Hepatocyte (in vitro differentiated cells): ENCODE measurements around the gene LARP1B. TPM values are rescaled to one million over a fixed set of nuclear protein-coding genes. Genes with fewer than 3 reads are reported as not detected.

ENCODE experiments used
- DNase-seq: peaks from one replicate; pipeline ENCODE4 v3.0.0-alpha.2; 2016; ENCODE audit warnings: low spot score
- H2AFZ ChIP-seq: fragments of 200-600 bp; sonication (generic); 2 replicates; pipeline ENCODE4 v1.6.0; 2016; ENCODE audit warnings: antibody characterized with exemption, mild to moderate bottlenecking
- H3K27ac ChIP-seq: fragments of 200-600 bp; sonication (generic); 2 replicates; pipeline ENCODE4 v1.5.1; 2016; ENCODE audit warnings: mild to moderate bottlenecking
- H3K27me3 ChIP-seq: fragments of 200-600 bp; sonication (generic); 2 replicates; pipeline ENCODE4 v1.6.1; 2016
- H3K36me3 ChIP-seq: fragments of 200-600 bp; sonication (generic); replicated peaks from 2 replicates; pipeline ENCODE4 v1.5.1; 2016; ENCODE audit warnings: low read depth; ENCODE audit not compliant: insufficient read depth
- H3K4me1 ChIP-seq: fragments of 200-600 bp; sonication (generic); 2 replicates; pipeline ENCODE4 v1.5.1; 2016; ENCODE audit warnings: mild to moderate bottlenecking, moderate library complexity; ENCODE audit not compliant: insufficient read depth
- H3K4me2 ChIP-seq: fragments of 200-600 bp; sonication (generic); 2 replicates; pipeline ENCODE4 v1.6.0; 2016
- H3K4me3 ChIP-seq: fragments of 200-600 bp; sonication (generic); 2 replicates; pipeline ENCODE4 v1.5.1; 2016; ENCODE audit warnings: mild to moderate bottlenecking
- H3K79me2 ChIP-seq: fragments of 200-600 bp; sonication (generic); 2 replicates; pipeline ENCODE4 v1.6.0; 2017; ENCODE audit warnings: mild to moderate bottlenecking
- H3K9me2 ChIP-seq: fragments of 200-600 bp; sonication (generic); replicated peaks from 2 replicates; pipeline ENCODE4 v1.6.0; 2017; ENCODE audit warnings: mild to moderate bottlenecking; ENCODE audit not compliant: insufficient read depth
- H3K9me3 ChIP-seq: fragments of 200-600 bp; sonication (generic); 2 replicates; pipeline ENCODE4 v1.5.1; 2016; ENCODE audit warnings: low read depth, mild to moderate bottlenecking
- H4K20me1 ChIP-seq: fragments of 200-600 bp; sonication (generic); 2 replicates; pipeline ENCODE4 v1.6.0; 2016; ENCODE audit warnings: mild to moderate bottlenecking; ENCODE audit not compliant: insufficient read depth, poor library complexity, severe bottlenecking
- EZH2 ChIP-seq: fragments of 200-600 bp; sonication (generic); IDR thresholded peaks from 2 replicates; pipeline ENCODE4 v1.6.1; 2016; ENCODE audit warnings: antibody characterized with exemption, mild to moderate bottlenecking, borderline replicate concordance
- EZH2phosphoT487 ChIP-seq: fragments of 200-600 bp; sonication (generic); IDR thresholded peaks from one replicate; pipeline ENCODE4 v1.6.1; 2018; ENCODE audit warnings: antibody characterized with exemption, mild to moderate bottlenecking, low read depth, moderate library complexity; ENCODE audit not compliant: unreplicated experiment, severe bottlenecking
- WGBS: methylation state at CpG from one replicate; pipeline ENCODE4 v1.1.6; 2016; ENCODE audit warnings: low lambda C conversion rate; ENCODE audit errors: missing lambda C conversion rate; 5-methylcytosine and 5-hydroxymethylcytosine counted together
- polyA plus RNA-seq: library from polyadenylated mRNA; unstranded; fragments of >200 nt; fragmentation: Nextera tagmentation; extraction: Ambion mirVana; gene quantifications from 2 replicates; pipeline ENCODE4 v1.2.1, GENCODE V29; 2016
- total RNA-seq: library from RNA; depleted of rRNA; stranded (reverse); fragments of >200 nt; gene quantifications from 2 replicates; pipeline ENCODE4 v1.2.3, GENCODE V29; 2014
- TF ChIP-seq, protein P1 (sequence below): fragments of 200-600 bp; sonication (generic); IDR thresholded peaks from 2 replicates; pipeline ENCODE4 v1.5.1; 2016; ENCODE audit warnings: antibody characterized with exemption, mild to moderate bottlenecking; ENCODE audit not compliant: poor library complexity

The LARP1B gene
- total and polyA plus RNA-seq, 2 experiments from 2014 or later: 12.4 to 30.7 TPM

- Histone ChIP-seq H3K9me2 (no peaks in the 10 kb centered on the region), H3K79me2 (no peaks in the 10 kb centered on the region), H3K4me3 (no peak overlapping the region), H2AFZ (no peak overlapping the region), H3K36me3 (no peaks in the 10 kb centered on the region), H3K27me3 (no peaks in the 10 kb centered on the region), H4K20me1 (no peaks in the 10 kb centered on the region), H3K4me1 (no peaks in the 10 kb centered on the region), H3K9me3 (no peaks in the 10 kb centered on the region), H3K4me2 (no peak overlapping the region), H3K27ac (no peak overlapping the region)
- DNase-seq: no peak
- 84% methylated on average over 2 of the region's 2 CpGs for WGBS
- TF ChIP-seq EZH2phosphoT487 (no peak), EZH2 (no peak)
- TF ChIP-seq, protein P1, sequence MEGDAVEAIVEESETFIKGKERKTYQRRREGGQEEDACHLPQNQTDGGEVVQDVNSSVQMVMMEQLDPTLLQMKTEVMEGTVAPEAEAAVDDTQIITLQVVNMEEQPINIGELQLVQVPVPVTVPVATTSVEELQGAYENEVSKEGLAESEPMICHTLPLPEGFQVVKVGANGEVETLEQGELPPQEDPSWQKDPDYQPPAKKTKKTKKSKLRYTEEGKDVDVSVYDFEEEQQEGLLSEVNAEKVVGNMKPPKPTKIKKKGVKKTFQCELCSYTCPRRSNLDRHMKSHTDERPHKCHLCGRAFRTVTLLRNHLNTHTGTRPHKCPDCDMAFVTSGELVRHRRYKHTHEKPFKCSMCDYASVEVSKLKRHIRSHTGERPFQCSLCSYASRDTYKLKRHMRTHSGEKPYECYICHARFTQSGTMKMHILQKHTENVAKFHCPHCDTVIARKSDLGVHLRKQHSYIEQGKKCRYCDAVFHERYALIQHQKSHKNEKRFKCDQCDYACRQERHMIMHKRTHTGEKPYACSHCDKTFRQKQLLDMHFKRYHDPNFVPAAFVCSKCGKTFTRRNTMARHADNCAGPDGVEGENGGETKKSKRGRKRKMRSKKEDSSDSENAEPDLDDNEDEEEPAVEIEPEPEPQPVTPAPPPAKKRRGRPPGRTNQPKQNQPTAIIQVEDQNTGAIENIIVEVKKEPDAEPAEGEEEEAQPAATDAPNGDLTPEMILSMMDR: no peak
These were observed 105.9 kb downstream of the LARP1B start for GRCh38 chr4:128166982-128167381.

DNA sequence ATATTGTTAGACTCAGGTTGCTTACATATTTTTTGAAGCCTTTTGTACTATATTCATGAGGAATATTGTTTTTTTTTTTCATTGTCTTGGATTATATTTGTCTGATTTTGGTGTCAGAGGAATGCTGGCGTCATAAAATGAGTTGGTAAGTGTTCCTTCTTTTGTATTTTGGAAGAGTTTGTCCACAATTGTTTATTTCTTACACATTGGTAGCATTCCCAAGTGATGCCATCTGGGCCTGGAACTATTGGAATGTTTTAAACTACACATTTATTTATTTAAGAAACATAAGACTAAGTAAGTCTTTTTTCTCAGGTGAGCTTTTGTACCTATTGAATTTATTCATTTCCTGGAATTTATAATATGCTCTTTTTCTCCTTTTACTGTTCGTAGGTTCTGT lies 107.6 kb downstream of the LARP1B start:
- Histone ChIP-seq H3K4me3 (no peak overlapping the region), H3K9me3 (no peaks in the 10 kb centered on the region), H3K27ac (no peak overlapping the region), H3K36me3 (no peaks in the 10 kb centered on the region), H3K27me3 (no peaks in the 10 kb centered on the region), H2AFZ (no peak overlapping the region), H3K9me2 (no peaks in the 10 kb centered on the region), H4K20me1 (no peaks in the 10 kb centered on the region), H3K4me2 (no peak overlapping the region), H3K4me1 (no peaks in the 10 kb centered on the region), H3K79me2 (no peaks in the 10 kb centered on the region)
- TF ChIP-seq, protein P1: no peak
- TF ChIP-seq EZH2: no peak
- TF ChIP-seq EZH2phosphoT487: no peak
- WGBS: 93% methylated on average over 2 of the region's 2 CpGs
- DNase-seq: no peak

GRCh38 chr4:128169245-128169644 lies 108.1 kb downstream of the LARP1B start:
- no peak overlapping the region for H2AFZ ChIP-seq
- H3K4me1 ChIP-seq: no peaks in the 10 kb centered on the region
- no peak overlapping the region for H3K4me3 ChIP-seq
- no peaks in the 10 kb centered on the region for H4K20me1 ChIP-seq
- no peaks in the 10 kb centered on the region for H3K27me3 ChIP-seq
- H3K4me2 ChIP-seq: no peak overlapping the region
- no peak overlapping the region for H3K27ac ChIP-seq
- TF ChIP-seq, protein P1: no peak
- TF ChIP-seq EZH2phosphoT487 (no peak), EZH2 (no peak)
- DNase-seq: no peak
- no peaks in the 10 kb centered on the region for H3K79me2 ChIP-seq
- no peaks in the 10 kb centered on the region for H3K9me2 ChIP-seq
- H3K36me3 ChIP-seq: no peaks in the 10 kb centered on the region
- H3K9me3 ChIP-seq: no peaks in the 10 kb centered on the region

DNA sequence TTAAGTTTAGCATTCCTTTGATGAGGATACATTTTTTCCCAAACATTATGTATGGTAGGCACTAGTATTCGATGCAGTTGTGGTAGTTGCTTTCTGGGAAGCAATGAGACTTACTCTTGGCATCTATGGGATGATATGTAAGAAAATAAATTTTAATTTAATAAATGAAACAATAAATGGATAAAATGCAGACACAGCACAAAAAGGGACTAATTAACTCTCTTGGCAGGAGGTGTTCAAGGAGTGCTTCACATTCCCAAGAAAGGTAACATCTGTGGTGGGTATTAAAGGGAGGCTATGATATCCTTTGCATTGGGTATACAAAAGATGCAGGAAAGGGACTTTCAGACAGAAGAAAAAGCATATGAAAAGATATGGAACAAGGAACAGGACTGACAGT lies 115.5 kb downstream of the LARP1B start:
- Histone ChIP-seq H4K20me1 (no peaks in the 10 kb centered on the region), H3K4me1 (no peaks in the 10 kb centered on the region), H3K4me3 (no peak overlapping the region), H3K4me2 (no peak overlapping the region), H3K9me2 (no peaks in the 10 kb centered on the region), H3K9me3 (no peaks in the 10 kb centered on the region), H2AFZ (no peak overlapping the region), H3K27me3 (no peaks in the 10 kb centered on the region), H3K36me3 (no peaks in the 10 kb centered on the region), H3K79me2 (no peaks in the 10 kb centered on the region), H3K27ac (no peak overlapping the region)
- TF ChIP-seq EZH2phosphoT487: no peak
- no peak for TF ChIP-seq EZH2
- TF ChIP-seq, protein P1: no peak
- WGBS: 97% methylated on average over 1 of the region's 1 CpG
- DNase-seq: no peak
